Measurements from ENCODE around the gene PKP2. TPM values are rescaled to one million over a fixed set of nuclear protein-coding genes. Genes with fewer than 3 reads are reported as not detected.

The PKP2 gene
- total and polyA plus RNA-seq, 2 of the 13 experiments (the other 11 are each of a cell fraction or from before 2014, with no cell fraction given) = 15.1 to 25.3 TPM

DNA sequence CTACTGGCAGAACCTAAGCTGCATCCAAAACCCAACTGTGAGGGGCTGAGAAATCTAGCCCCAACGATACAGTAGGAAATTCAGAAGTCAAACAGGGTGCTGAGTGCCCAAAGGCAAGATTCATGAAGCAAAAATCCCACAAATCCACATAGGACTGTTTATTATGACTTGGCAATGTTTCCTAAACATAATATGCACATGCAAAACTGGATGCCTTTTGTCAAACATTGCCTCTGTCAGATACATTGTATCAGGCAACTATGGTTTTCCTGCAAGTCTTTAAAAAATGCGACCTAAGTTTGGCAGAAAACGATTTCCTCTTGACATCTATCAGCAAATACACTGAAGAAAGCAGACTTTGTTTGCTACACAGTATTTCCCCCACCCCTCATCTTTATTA lies 113.5 kb downstream of the PKP2 start:
- FAIRE-seq (no peak), DNase-seq (ENCODE audit: low spot score) (no peak), ATAC-seq (no peak)
- H3K4me2 ChIP-seq (ENCODE audit: low read depth, low read length) = no peak overlapping the region
- 67% methylated on average over 3 of the region's 3 CpGs for WGBS (ENCODE audit: low lambda C conversion rate)
- in situ Hi-C loops (cut with HindIII; ENCODE audit: extremely low pct_ligation_motif_present, low pct_unique_long_range_greater_than_20kb) (no loop called here), intact Hi-C loops (cut with micrococcal nuclease; ENCODE audit: unreplicated experiment) (no loop called here)
- H3K4me1 ChIP-seq (ENCODE audit: insufficient read depth, low read length) = no peaks in the 10 kb centered on the region
- no peak overlapping the region for H3K4me3 ChIP-seq (replicated peaks in 1 of 3; ENCODE audit: insufficient read depth in 1 of 3, low read depth in 2 of 3, low read length in 3 of 3)
- H3K36me3 ChIP-seq (replicated peaks in 1 of 2; ENCODE audit: control insufficient read depth in 1 of 2, insufficient read depth in 2 of 2, low read length in 2 of 2) = no peaks in the 10 kb centered on the region; a peak in 1 of 5 replicates
- H4K20me1 ChIP-seq (ENCODE audit: insufficient read depth, low read length) = no peaks in the 10 kb centered on the region
- H3K79me2 ChIP-seq (ENCODE audit: insufficient read depth, low read length) = no peaks in the 10 kb centered on the region
- no peaks in the 10 kb centered on the region for H3K9me3 ChIP-seq (ENCODE audit: low read length)
- H3K27ac ChIP-seq (ENCODE audit: extremely low read length, insufficient read depth, low read length) = no peak overlapping the region
- BruUV-seq (replicated peaks) = no TSS peak
- H2AFZ ChIP-seq (ENCODE audit: low read length) = no peak overlapping the region
- ChIA-PET POLR2A (no interaction called here), CTCF (ENCODE audit: low intra/inter-chr PET ratio, low total read pairs) (no interaction called here)
- H3K27me3 ChIP-seq (ENCODE audit: control insufficient read depth in 1 of 2, insufficient read depth in 2 of 2, low read length in 2 of 2) = no peaks in the 10 kb centered on the region
- H3K9ac ChIP-seq (ENCODE audit: insufficient read depth, low read depth, low read length) = no peak overlapping the region
- TF ChIP-seq FOXM1 (CRISPR knock-in tag; IDR thresholded peaks at IDR 0.05) (no peak), ZNF709 (CRISPR knock-in tag; IDR thresholded peaks at IDR 0.05) (no peak), FOXC1 (CRISPR knock-in tag; IDR thresholded peaks at IDR 0.05; ENCODE audit: borderline replicate concordance) (no peak), ZNF367 (CRISPR knock-in tag; IDR thresholded peaks at IDR 0.05; ENCODE audit: borderline replicate concordance) (no peak), NR2C2 (CRISPR knock-in tag; IDR thresholded peaks at IDR 0.05; ENCODE audit: borderline replicate concordance) (no peak), ZNF75D (CRISPR knock-in tag; IDR thresholded peaks at IDR 0.05; ENCODE audit: borderline replicate concordance) (no peak), NRL (CRISPR knock-in tag; IDR thresholded peaks at IDR 0.05; ENCODE audit: borderline replicate concordance) (no peak), CBFB (CRISPR knock-in tag; IDR thresholded peaks at IDR 0.05) (no peak)
- TF ChIP-seq, protein P1, sequence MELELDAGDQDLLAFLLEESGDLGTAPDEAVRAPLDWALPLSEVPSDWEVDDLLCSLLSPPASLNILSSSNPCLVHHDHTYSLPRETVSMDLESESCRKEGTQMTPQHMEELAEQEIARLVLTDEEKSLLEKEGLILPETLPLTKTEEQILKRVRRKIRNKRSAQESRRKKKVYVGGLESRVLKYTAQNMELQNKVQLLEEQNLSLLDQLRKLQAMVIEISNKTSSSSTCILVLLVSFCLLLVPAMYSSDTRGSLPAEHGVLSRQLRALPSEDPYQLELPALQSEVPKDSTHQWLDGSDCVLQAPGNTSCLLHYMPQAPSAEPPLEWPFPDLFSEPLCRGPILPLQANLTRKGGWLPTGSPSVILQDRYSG (CRISPR knock-in tag; IDR thresholded peaks at IDR 0.05) = no peak
- TF ChIP-seq, protein P2, sequence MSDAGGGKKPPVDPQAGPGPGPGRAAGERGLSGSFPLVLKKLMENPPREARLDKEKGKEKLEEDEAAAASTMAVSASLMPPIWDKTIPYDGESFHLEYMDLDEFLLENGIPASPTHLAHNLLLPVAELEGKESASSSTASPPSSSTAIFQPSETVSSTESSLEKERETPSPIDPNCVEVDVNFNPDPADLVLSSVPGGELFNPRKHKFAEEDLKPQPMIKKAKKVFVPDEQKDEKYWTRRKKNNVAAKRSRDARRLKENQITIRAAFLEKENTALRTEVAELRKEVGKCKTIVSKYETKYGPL (CRISPR knock-in tag; IDR thresholded peaks at IDR 0.05) = no peak
- TF ChIP-seq, protein P3, sequence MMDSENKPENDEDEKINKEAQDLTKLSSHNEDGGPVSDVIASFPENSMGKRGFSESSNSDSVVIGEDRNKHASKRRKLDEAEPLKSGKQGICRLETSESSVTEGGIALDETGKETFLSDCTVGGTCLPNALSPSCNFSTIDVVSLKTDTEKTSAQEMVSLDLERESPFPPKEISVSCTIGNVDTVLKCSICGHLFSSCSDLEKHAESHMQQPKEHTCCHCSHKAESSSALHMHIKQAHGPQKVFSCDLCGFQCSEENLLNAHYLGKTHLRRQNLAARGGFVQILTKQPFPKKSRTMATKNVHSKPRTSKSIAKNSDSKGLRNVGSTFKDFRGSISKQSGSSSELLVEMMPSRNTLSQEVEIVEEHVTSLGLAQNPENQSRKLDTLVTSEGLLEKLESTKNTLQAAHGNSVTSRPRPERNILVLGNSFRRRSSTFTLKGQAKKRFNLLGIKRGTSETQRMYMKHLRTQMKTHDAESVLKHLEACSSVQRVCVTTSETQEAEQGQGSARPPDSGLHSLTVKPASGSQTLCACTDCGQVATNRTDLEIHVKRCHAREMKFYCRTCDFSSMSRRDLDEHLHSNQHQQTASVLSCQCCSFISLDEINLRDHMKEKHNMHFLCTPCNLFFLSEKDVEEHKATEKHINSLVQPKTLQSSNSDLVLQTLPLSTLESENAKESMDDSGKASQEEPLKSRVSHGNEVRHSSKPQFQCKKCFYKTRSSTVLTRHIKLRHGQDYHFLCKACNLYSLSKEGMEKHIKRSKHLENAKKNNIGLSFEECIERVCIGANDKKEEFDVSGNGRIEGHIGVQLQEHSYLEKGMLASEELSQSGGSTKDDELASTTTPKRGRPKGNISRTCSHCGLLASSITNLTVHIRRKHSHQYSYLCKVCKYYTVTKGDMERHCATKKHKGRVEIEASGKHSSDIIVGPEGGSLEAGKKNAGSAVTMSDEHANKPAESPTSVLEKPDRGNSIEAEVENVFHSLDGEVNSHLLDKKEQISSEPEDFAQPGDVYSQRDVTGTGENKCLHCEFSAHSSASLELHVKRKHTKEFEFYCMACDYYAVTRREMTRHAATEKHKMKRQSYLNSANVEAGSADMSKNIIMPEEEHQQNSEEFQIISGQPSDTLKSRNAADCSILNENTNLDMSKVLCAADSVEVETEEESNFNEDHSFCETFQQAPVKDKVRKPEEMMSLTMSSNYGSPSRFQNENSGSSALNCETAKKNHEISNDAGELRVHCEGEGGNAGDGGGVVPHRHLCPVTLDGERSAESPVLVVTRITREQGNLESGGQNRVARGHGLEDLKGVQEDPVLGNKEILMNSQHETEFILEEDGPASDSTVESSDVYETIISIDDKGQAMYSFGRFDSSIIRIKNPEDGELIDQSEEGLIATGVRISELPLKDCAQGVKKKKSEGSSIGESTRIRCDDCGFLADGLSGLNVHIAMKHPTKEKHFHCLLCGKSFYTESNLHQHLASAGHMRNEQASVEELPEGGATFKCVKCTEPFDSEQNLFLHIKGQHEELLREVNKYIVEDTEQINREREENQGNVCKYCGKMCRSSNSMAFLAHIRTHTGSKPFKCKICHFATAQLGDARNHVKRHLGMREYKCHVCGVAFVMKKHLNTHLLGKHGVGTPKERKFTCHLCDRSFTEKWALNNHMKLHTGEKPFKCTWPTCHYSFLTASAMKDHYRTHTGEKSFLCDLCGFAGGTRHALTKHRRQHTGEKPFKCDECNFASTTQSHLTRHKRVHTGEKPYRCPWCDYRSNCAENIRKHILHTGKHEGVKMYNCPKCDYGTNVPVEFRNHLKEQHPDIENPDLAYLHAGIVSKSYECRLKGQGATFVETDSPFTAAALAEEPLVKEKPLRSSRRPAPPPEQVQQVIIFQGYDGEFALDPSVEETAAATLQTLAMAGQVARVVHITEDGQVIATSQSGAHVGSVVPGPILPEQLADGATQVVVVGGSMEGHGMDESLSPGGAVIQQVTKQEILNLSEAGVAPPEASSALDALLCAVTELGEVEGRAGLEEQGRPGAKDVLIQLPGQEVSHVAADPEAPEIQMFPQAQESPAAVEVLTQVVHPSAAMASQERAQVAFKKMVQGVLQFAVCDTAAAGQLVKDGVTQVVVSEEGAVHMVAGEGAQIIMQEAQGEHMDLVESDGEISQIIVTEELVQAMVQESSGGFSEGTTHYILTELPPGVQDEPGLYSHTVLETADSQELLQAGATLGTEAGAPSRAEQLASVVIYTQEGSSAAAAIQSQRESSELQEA (CRISPR knock-in tag; IDR thresholded peaks at IDR 0.05; ENCODE audit: not compliant biosample characterization) = no peak
